Calu3 (cell line): ENCODE data around the gene PEAK1. TPM values are rescaled to one million over a fixed set of nuclear protein-coding genes. Genes with fewer than 3 reads are reported as not detected.

Experiments used
- BruUV-seq: library from RNA; stranded (reverse); fragments of 400-500 nt; replicated peaks from 2 replicates; lab custom pipeline; 2021; lab: Mats Ljungman, UMichigan
- CTCF ChIA-PET: fragments of 300-600 bp; sonication (Branson Sonifier 250); formaldehyde crosslinking; loops from one replicate; lab custom pipeline; 2022; ENCODE audit warnings: antibody characterized with exemption; lab: Charles Lee
- DNase-seq: peaks from one replicate; pipeline ENCODE4 v3.0.0; 2022
- H3K27ac Mint-ChIP-seq: one replicate; pipeline ENCODE4 v1.8.0; 2022; ENCODE audit warnings: mixed read lengths; ENCODE audit not compliant: unreplicated experiment
- H3K27me3 Mint-ChIP-seq: one replicate; pipeline ENCODE4 v1.8.0; 2022; ENCODE audit warnings: mixed read lengths; ENCODE audit not compliant: unreplicated experiment
- H3K36me3 Mint-ChIP-seq: one replicate; pipeline ENCODE4 v1.8.0; 2022; ENCODE audit warnings: mild to moderate bottlenecking, moderate library complexity, mixed read lengths; ENCODE audit not compliant: insufficient read depth, unreplicated experiment
- H3K4me1 Mint-ChIP-seq: one replicate; pipeline ENCODE4 v1.8.0; 2022; ENCODE audit warnings: mild to moderate bottlenecking, low read depth, mixed read lengths; ENCODE audit not compliant: unreplicated experiment
- H3K4me3 Mint-ChIP-seq: one replicate; pipeline ENCODE4 v1.8.0; 2022; ENCODE audit warnings: mild to moderate bottlenecking, low read depth, moderate library complexity, mixed read lengths; ENCODE audit not compliant: unreplicated experiment
- H3K9me3 Mint-ChIP-seq: one replicate; pipeline ENCODE4 v1.8.0; 2022; ENCODE audit warnings: low read depth, mixed read lengths; ENCODE audit not compliant: unreplicated experiment
- intact Hi-C: fragments of 100-400 bp; cut with micrococcal nuclease; formaldehyde crosslinking; loops from one replicate; pipeline ENCODE4 v1.10.0; 2022; ENCODE audit not compliant: unreplicated experiment
- total RNA-seq: library from RNA; stranded (reverse); gene quantifications from 2 replicates; pipeline ENCODE4 v1.2.3, GENCODE V29; 2022
- TF ChIP-seq, protein P1 (sequence below): fragments of 200-600 bp; IDR thresholded peaks from one replicate; pipeline ENCODE4 v1.8.0; 2022; ENCODE audit warnings: antibody characterized with exemption; ENCODE audit not compliant: unreplicated experiment

Gene PEAK1
- total RNA-seq, 1 experiment from 2014 or later = 54.3 TPM

DNA sequence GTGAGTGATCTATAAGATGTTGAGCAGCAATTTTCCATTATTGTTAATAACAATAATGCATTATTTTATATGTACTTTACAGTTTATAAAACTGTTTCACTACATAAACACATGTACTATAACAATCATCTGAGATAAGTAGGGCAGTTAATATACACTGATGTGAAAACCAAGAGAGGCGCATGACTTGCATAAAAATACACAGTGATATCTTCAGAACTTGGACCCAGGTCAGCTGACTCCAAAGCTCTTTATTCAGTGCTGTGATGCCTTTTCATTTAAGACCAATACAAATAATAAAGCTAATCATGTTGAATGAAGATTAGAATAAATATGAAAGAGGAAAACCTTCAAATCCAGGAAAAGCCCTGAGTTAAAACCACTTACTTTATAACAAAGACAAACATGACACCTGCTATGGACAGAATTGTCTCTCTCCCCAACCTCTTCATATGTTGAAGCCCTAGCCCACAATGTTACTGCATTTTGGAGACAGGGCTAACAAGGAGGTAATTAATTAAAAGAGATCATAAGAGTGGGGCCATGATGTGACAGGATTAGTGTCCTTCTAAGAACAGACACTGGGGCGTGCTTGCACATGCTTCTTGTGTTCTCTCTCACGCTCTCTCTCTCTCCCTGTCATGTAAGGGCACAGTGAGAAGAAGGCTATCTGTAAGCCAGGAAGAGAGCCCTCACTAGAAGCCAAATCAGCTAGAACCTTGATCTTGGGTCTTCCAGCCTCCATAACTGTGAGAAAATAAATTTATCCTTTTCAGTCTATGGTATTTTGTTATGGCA, 293.2 kb downstream of the PEAK1 start:
- Mint-ChIP-seq H3K36me3 (no peaks in the 10 kb centered on the region), H3K27me3 (no peaks in the 10 kb centered on the region), H3K4me1 (no peaks in the 10 kb centered on the region), H3K9me3 (no peaks in the 10 kb centered on the region), H3K4me3 (no peak overlapping the region), H3K27ac (no peak overlapping the region)
- intact Hi-C loops = no loop called here
- CTCF ChIA-PET = no interaction called here
- DNase-seq = no peak
- no TSS peak for BruUV-seq
- TF ChIP-seq, protein P1, sequence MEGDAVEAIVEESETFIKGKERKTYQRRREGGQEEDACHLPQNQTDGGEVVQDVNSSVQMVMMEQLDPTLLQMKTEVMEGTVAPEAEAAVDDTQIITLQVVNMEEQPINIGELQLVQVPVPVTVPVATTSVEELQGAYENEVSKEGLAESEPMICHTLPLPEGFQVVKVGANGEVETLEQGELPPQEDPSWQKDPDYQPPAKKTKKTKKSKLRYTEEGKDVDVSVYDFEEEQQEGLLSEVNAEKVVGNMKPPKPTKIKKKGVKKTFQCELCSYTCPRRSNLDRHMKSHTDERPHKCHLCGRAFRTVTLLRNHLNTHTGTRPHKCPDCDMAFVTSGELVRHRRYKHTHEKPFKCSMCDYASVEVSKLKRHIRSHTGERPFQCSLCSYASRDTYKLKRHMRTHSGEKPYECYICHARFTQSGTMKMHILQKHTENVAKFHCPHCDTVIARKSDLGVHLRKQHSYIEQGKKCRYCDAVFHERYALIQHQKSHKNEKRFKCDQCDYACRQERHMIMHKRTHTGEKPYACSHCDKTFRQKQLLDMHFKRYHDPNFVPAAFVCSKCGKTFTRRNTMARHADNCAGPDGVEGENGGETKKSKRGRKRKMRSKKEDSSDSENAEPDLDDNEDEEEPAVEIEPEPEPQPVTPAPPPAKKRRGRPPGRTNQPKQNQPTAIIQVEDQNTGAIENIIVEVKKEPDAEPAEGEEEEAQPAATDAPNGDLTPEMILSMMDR = no peak

GRCh38 chr15:77123854-77124253, 296.1 kb downstream of the PEAK1 start:
- H3K4me3 Mint-ChIP-seq = no peak overlapping the region
- H3K36me3 Mint-ChIP-seq = no peaks in the 10 kb centered on the region
- H3K27me3 Mint-ChIP-seq = no peaks in the 10 kb centered on the region
- H3K4me1 Mint-ChIP-seq = peaks cover 18% of the 10 kb centered on the region
- TF ChIP-seq, protein P1 = no peak
- DNase-seq = no peak
- intact Hi-C loops = no loop called here
- no TSS peak for BruUV-seq
- no peak overlapping the region for H3K27ac Mint-ChIP-seq
- CTCF ChIA-PET = interaction anchor here (1.0 kb wide), 1 partner anchor 414 kb away, joined by 3 read pairs; no protein-coding TSS in a partner anchor
- H3K9me3 Mint-ChIP-seq = no peaks in the 10 kb centered on the region

- no peak for DNase-seq
These were observed 297.3 kb downstream of the PEAK1 start for GRCh38 chr15:77122576-77122975.

GRCh38 chr15:77121599-77121998, 298.3 kb downstream of the PEAK1 start:
- TF ChIP-seq, protein P1 = no peak
- Mint-ChIP-seq H3K27ac (no peak overlapping the region), H3K9me3 (no peaks in the 10 kb centered on the region), H3K4me1 (peaks cover 19% of the 10 kb centered on the region), H3K36me3 (no peaks in the 10 kb centered on the region), H3K27me3 (no peaks in the 10 kb centered on the region), H3K4me3 (no peak overlapping the region)
- no peak for DNase-seq
- CTCF ChIA-PET = no interaction called here
- intact Hi-C loops = no loop called here
- no TSS peak for BruUV-seq

More at GRCh38 chr15:77122576-77122975, 297.3 kb downstream of the PEAK1 start:
- Mint-ChIP-seq H3K36me3 (no peaks in the 10 kb centered on the region), H3K27me3 (no peaks in the 10 kb centered on the region), H3K27ac (no peak overlapping the region), H3K9me3 (no peaks in the 10 kb centered on the region), H3K4me1 (peaks cover 19% of the 10 kb centered on the region), H3K4me3 (no peak overlapping the region)
- TF ChIP-seq, protein P1 = no peak
- BruUV-seq = no TSS peak
- intact Hi-C loops = no loop called here
- CTCF ChIA-PET = no interaction called here
